PC-9 (cell line): ENCODE results near the gene S100A4.

Experiments used
- CTCF ChIP-seq: fragments of 200-600 bp; sonication (generic); conservative IDR thresholded peaks from 2 replicates; pipeline ENCODE4 v1.6.1; 2017; ENCODE audit warnings: mixed run types, antibody characterized with exemption, mild to moderate bottlenecking, moderate library complexity
- EZH2 ChIP-seq: fragments of 200-600 bp; sonication (generic); IDR thresholded peaks from 2 replicates; pipeline ENCODE4 v1.8.0; 2017; ENCODE audit warnings: antibody characterized with exemption, low read depth

GRCh38 chr1:153515504-153516394 is 29.9 kb downstream of the S100A4 start:
- no peak for TF ChIP-seq CTCF
- TF ChIP-seq EZH2 = no peak
